OCI-LY3 (cell line): ENCODE measurements around the gene ZNF134.

Source experiments
- CTCF ChIP-seq: fragments of 200-600, 300-600 bp; sonication (generic); IDR thresholded peaks from 2 replicates; pipeline ENCODE4 v1.5.1; 2014; ENCODE audit warnings: antibody characterized with exemption, low read length, low read depth
- EZH2phosphoT487 ChIP-seq: fragments of 200-600 bp; shearing (Covaris generic); IDR thresholded peaks from 2 replicates; pipeline ENCODE4 v1.6.1; 2018; ENCODE audit warnings: antibody characterized with exemption, mixed run types, low read depth

- TF ChIP-seq EZH2phosphoT487 (no peak), CTCF (no peak)
These were observed 30.3 kb upstream of the ZNF134 start, which contains the start of gene ZIK1 for GRCh38 chr19:57583521-57584416.
